Anterior cingulate cortex (tissue), 58 donors: ENCODE measurements around the gene TMC2.
"Not testable (repeated sequence)": the region's sequence is repeated elsewhere in the genome, so short reads cannot be mapped to it uniquely, and the experiment has no call there.

ENCODE experiments used
- DNase-seq, 58 donors: peaks; one replicate each; lab custom pipeline; 2025; lab: John Stamatoyannopoulos, UW

TMC2 gene

DNA sequence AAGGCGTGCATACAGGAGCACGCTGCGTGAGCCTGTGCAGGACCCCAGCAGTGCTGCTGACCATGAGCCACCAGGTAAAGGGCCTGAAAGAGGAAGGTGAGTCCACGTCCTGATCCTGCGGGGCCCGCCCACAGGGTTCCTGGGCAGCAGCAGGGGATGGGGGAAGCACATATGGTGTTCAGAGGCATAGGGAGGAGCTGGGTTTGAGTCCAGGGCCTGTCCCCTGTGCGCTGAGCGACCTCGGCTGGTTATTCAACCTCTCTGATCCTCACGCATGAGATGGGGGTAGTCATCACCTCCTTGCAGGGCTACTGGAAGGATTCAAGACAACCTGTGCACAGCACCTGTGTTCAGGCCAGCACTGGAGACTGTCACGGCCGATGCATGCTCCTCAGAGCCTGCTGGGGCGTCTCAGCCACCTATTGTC lies at the start of gene TMC2:
Gene TMC2 (plus strand): TSS at position 14 of the 427 bp plus-strand sequence. CDS start 49 bp downstream, at position 63.
- no peak for DNase-seq

DNA sequence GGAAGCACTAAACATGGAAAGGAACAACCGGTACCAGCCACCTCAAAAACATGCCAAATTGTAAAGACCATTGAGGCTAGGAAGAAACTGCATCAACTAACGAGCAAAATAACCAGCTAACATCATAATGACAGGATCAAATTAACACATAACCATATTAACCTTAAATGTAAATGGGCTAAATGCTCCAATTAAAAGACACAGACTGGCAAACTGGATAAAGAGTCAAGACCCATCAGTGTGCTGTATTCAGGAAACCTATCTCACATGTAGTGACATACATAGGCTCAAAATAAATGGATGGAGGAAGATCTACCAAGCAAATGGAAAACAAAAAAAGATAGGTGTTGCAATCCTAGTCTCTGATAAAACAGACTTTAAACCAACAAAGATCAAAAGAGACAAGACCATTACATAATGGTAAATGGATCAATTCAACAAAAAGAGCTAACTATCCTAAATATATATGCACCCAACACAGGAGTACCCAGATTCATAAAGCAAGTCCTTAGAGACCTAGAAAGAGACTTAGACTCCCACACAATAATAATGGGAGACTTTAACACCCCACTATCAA lies 33.5 kb upstream of the TMC2 start:
- not testable (repeated sequence) for DNase-seq

GRCh38 chr20:2504803-2505202 lies 31.6 kb upstream of the TMC2 start:
- not testable (repeated sequence) for DNase-seq

DNA sequence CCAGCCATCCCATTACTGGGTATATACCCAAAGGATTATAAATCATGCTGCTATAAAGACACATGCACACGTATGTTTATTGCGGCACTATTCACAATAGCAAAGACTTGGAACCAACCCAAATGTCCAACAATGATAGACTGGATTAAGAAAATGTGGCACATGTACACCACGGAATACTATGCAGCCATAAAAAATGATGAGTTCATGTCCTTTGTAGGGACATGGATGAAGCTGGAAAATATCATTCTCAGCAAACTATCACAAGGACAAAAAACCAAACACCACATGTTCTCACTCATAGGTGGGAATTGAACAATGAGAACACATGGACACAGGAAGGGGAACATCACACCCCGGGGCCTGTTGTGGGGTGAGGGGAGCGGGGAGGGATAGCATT lies 29.9 kb upstream of the TMC2 start:
- not testable (repeated sequence) for DNase-seq

DNA sequence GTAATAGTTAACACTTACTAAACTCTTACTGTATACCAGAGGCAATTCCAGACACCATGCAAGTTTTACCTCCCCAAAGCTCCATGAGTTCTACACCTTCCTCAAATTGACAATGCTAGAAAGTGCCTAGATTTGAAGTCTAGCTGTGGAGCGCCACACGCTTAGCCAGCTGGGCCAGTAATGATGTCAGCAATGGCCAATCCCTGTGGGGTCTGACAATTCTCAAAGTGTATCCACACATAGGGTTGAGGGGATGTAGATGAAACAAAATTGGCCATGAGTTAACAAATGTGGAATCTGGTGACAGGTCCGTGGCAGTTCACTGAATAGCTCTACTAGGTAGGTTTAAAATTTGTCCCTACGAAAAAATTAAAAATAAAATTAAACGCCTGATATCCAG lies 28.9 kb upstream of the TMC2 start:
- no peak for DNase-seq

- DNase-seq: peak in 2 of 58 donors; percentile 6 to 22
These were observed 28.3 kb upstream of the TMC2 start for GRCh38 chr20:2507875-2508630.

DNA sequence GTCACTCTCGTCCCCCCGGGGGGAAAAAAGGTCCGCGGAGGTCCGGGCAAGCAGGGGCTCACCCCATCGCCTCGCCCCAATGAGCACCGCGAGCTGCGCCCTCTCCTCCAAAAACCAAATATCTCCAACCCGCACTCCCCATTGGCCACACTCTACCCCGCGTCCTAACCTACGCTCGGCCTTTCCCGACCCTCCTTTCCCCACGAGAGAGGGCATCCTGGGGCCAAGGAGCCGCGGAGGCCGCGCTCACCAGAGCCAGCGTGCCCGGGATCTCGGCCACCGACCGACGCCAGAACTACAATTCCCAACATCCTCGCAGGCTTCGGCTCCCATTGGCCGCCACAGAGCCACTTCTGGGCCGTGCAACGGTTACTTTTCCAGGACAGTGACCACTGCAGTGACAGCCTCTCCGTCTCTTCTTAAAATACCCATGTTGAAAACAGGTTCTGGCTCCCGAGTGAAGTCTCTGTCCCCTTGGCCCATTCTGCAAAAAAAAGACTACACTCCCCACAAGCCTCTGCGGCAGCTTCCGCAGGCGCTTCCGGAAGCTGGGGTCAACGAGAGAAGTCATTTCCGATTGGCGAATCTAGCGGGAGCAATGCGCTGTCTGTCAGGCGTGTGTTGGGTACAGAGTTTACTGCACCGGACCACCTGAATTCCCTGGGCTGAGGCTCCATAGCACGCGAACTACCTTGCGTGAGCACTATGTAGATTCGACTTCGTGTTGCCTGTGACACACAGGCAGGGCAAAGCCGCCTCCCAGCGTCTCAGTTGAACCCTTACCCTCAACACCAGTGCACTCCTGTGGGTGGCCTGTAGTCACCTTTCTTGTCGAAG lies 27.5 kb upstream of the TMC2 start, which contains the start of gene ZNF343:
Gene ZNF343 (minus strand): TSS at position 285 of the 837 bp plus-strand sequence. CDS start 15,020 bp downstream, outside the sequence.
- peak; percentile 16 to 94 (median 83) for DNase-seq

- no peak for DNase-seq
These were observed 26.9 kb upstream of the TMC2 start for GRCh38 chr20:2509468-2509781.

DNA sequence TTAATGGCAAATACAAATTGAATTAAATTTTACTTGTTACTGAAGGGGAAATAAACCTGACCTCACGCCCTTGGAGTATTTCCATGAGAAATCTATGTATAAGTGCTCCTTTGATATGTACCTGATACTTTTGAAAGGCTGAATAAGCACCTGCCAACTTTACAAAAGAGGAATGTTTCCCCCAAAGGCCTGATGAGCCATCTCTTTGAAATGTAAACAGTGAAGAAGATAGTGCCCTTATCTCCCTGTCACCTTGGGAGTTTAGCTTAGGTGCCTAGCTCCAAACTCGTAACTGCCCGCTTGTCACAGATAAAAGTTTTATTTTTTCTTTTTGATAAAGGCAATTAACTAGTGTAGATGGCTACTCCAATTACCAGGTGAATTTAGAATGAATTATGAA lies 26.6 kb upstream of the TMC2 start:
- DNase-seq: no peak

- DNase-seq: no peak
These were observed 21.2 kb upstream of the TMC2 start for GRCh38 chr20:2515203-2515602.

DNA sequence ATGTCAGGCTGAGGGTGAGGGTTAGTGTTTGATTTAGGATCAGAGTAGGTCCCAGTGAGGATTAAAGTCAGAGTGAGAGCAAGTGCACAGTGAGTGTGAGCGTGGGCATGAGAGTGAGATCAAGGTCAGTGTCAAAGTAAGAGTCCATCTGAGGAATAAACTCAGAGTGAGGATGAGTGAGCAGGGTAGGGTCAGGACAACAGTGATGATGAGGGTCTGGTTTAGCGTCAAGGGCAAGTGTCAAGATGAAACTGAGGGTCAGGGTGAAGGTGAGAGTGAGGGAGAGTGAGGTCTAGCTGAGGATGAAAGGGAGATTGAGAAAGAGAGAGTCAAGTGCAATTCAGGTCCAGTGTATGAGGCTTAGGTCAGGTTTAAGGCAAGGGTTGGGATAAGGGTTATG lies 20.0 kb upstream of the TMC2 start:
- no peak for DNase-seq

- no peak for DNase-seq
These were observed 18.3 kb upstream of the TMC2 start for GRCh38 chr20:2518096-2518495.

GRCh38 chr20:2518558-2518957 lies 17.8 kb upstream of the TMC2 start:
- DNase-seq: no peak

- no peak for DNase-seq
These were observed 17.1 kb upstream of the TMC2 start for GRCh38 chr20:2519115-2519809.

DNA sequence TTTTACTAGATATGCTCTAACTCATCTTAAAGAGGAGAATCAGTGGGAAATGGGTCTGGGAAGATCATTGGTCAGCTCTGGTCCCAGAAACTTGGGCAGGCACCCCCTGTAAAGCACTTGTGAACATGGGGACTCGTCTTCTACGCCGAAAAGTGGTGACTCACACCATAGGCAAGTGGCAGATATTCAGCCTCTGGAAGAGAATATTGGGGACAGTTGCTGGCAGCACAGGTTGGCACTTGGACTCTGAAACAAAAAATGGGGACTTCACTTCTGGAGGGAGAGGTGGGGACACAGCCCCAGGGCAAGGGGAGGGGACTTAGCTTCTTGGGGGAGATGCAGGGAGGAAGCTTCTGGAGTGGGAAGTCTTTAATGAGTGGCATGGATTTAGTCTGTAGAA lies 15.8 kb upstream of the TMC2 start:
- no peak for DNase-seq

GRCh38 chr20:2521369-2522305 lies 14.7 kb upstream of the TMC2 start:
- DNase-seq: peak in 14 of 58 donors; percentile 1 to 40 (median 14)

- DNase-seq: not testable (repeated sequence)
These were observed 13.4 kb upstream of the TMC2 start for GRCh38 chr20:2522826-2523429.

DNA sequence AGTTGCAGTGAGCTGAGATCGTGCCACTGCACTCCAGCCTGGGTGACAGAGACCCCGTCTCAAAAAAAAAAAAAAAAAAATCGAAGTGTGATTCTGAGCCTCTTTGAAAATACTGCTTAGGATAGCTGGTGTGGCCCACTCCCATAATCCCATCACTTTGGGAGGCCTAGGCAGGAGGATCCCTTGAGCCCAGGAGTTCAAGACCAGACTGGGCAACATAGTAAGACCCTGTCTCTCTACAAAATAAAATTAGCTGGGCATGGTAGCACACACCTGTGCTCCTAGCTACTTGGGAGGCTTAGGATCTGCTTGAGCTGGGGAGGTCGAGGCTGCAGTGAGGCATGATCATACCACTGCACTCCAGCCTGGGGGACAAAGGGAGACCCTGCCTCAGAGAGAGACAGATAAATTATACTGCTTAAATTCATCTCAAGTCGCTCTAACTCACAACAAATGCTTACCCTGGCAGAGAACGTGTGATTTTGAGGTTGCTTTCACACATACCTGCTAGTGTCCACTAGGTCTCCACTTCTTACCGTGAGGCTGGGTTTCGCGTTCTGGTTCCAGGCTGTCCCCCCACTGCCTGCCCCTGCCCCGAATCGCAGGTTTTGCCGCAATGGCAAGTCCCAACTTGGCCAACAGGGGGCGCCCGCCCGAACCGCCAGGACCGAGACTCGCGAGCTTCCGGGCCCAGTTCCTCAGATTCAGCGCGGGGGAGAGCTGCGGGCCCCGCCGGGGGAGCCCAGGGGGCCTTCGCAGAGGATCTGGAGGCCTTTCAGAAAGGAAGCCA lies 12.3 kb upstream of the TMC2 start:
- peak in 57 of 58 donors; percentile 38 to 94 (median 74) for DNase-seq
